Ovary (tissue), 3 donors: Measurements from ENCODE around the gene TPST1.

Source experiments
- EP300 ChIP-seq: sonication (generic); formaldehyde crosslinking; IDR thresholded peaks from one replicate; pipeline ENCODE4 v1.6.1; 2017; ENCODE audit warnings: antibody characterized with exemption
- POLR2A ChIP-seq: fragments of 450-650 bp; IDR thresholded peaks from one replicate; pipeline ENCODE4 v1.6.1; 2017; ENCODE audit warnings: antibody characterized with exemption, mild to moderate bottlenecking, moderate library complexity
- TF ChIP-seq, protein P1 (sequence below), 3 donors: fragments of 450-650 bp in 2 of 3; fragments of 200-600 bp in 1 of 3; IDR thresholded peaks; one replicate each; pipeline versions ENCODE4 v1.5.1 to v1.8.0; 2016 to 2022; ENCODE audit warnings: antibody characterized with exemption in 3 of 3, mild to moderate bottlenecking in 1 of 3
- donor health status: DM: no; HTN: no; CAD: no.

DNA sequence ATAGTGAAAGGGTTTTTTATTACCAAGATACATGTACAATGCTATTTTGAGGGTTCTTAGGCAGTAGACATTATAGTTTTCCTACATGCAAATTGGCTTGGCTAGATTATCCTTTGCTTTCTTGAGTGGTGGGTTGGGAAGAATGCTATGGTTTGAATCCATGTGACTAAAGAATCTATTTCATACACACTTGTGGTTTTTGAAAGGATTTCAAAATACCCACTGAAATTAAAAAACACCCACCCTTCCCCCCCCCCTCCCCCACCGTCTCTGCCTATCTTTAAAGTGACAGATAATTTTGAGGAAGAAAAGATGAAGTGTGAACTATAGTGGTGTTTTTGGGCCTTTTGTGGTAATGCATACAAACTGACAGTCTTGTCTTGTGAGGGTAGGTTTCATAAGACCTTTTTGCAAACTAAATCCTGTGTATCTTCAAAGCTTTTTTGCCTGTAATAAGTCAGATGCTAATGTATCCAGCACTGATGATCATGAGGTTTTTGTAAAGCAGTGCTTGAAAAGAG, 90.9 kb downstream of the TPST1 start:
- no peak for TF ChIP-seq POLR2A
- TF ChIP-seq, protein P1, sequence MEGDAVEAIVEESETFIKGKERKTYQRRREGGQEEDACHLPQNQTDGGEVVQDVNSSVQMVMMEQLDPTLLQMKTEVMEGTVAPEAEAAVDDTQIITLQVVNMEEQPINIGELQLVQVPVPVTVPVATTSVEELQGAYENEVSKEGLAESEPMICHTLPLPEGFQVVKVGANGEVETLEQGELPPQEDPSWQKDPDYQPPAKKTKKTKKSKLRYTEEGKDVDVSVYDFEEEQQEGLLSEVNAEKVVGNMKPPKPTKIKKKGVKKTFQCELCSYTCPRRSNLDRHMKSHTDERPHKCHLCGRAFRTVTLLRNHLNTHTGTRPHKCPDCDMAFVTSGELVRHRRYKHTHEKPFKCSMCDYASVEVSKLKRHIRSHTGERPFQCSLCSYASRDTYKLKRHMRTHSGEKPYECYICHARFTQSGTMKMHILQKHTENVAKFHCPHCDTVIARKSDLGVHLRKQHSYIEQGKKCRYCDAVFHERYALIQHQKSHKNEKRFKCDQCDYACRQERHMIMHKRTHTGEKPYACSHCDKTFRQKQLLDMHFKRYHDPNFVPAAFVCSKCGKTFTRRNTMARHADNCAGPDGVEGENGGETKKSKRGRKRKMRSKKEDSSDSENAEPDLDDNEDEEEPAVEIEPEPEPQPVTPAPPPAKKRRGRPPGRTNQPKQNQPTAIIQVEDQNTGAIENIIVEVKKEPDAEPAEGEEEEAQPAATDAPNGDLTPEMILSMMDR (IDR thresholded peaks at IDR 0.05) = no peak
- no peak for TF ChIP-seq EP300
